Activated CD8-positive, alpha-beta memory T cell treated with anti-CD3 and anti-CD28 coated beads, Interleukin-2, amount 10 ng/mL, durations not matched to agents 7 days and 5 days (primary cell): ENCODE data around the gene IRAK1. TPM values are rescaled to one million over a fixed set of nuclear protein-coding genes. Genes with fewer than 3 reads are reported as not detected.
A peak's percentile ranks its signal among the peaks of the same experiment; 100 is the strongest.

ENCODE experiments used
- ATAC-seq: fragments of 150-1000 bp; cut with Tn5 transposase; one replicate; pipeline ENCODE4 v1.10.0; 2021; ENCODE audit warnings: moderate library complexity
- CTCF ChIA-PET: fragments of 350-600 bp; sonication (Branson Sonifier 250); formaldehyde crosslinking; loops from one replicate; lab custom pipeline; 2021; ENCODE audit warnings: antibody characterized with exemption; lab: Charles Lee
- DNase-seq: peaks from one replicate; pipeline ENCODE4 v3.0.0-alpha.2; 2020
- H3K27ac Mint-ChIP-seq: one replicate; pipeline ENCODE4 v1.8.0; 2021; ENCODE audit warnings: mild to moderate bottlenecking, mixed read lengths
- H3K27me3 Mint-ChIP-seq: one replicate; pipeline ENCODE4 v1.8.0; 2021; ENCODE audit warnings: mixed read lengths
- H3K36me3 Mint-ChIP-seq: one replicate; pipeline ENCODE4 v1.8.0; 2021; ENCODE audit warnings: mild to moderate bottlenecking, mixed read lengths
- H3K4me1 Mint-ChIP-seq: one replicate; pipeline ENCODE4 v1.8.0; 2021; ENCODE audit warnings: mixed read lengths
- H3K4me3 Mint-ChIP-seq: one replicate; pipeline ENCODE4 v1.8.0; 2021; ENCODE audit warnings: mild to moderate bottlenecking, moderate library complexity, mixed read lengths
- H3K9me3 Mint-ChIP-seq: one replicate; pipeline ENCODE4 v1.8.0; 2022; ENCODE audit warnings: low read depth, mixed read lengths
- total RNA-seq, 2 experiments: library from RNA; stranded (reverse); gene quantifications; one replicate each; pipeline ENCODE4 v1.2.3, GENCODE V29; 2021

IRAK1 gene
- total RNA-seq, 2 experiments from 2014 or later = 127 to 148 TPM

- Mint-ChIP-seq H3K4me3 (no peak overlapping the region), H3K27me3 (no peaks in the 10 kb centered on the region), H3K27ac (no peak overlapping the region), H3K36me3 (peaks cover 16% of the 10 kb centered on the region), H3K9me3 (no peaks in the 10 kb centered on the region), H3K4me1 (peaks cover 15% of the 10 kb centered on the region)
- CTCF ChIA-PET = interaction anchor here (1.5 kb wide), 1 partner anchor 20 kb away, joined by 4 read pairs; no protein-coding TSS in a partner anchor
- no peak for DNase-seq
- no peak for ATAC-seq
These were observed 14.1 kb upstream of the IRAK1 start for GRCh38 chrX:154033848-154034247.

- Mint-ChIP-seq H3K4me3 (no peak overlapping the region), H3K27me3 (no peaks in the 10 kb centered on the region), H3K27ac (no peak overlapping the region), H3K4me1 (peaks cover 13% of the 10 kb centered on the region), H3K9me3 (no peaks in the 10 kb centered on the region), H3K36me3 (peaks cover 17% of the 10 kb centered on the region)
- no peak for ATAC-seq
- CTCF ChIA-PET = interaction anchor here (1.5 kb wide), 1 partner anchor 19 kb away, joined by 4 read pairs; no protein-coding TSS in a partner anchor
- no peak for DNase-seq
These were observed 13.0 kb upstream of the IRAK1 start for GRCh38 chrX:154032653-154033052.

DNA sequence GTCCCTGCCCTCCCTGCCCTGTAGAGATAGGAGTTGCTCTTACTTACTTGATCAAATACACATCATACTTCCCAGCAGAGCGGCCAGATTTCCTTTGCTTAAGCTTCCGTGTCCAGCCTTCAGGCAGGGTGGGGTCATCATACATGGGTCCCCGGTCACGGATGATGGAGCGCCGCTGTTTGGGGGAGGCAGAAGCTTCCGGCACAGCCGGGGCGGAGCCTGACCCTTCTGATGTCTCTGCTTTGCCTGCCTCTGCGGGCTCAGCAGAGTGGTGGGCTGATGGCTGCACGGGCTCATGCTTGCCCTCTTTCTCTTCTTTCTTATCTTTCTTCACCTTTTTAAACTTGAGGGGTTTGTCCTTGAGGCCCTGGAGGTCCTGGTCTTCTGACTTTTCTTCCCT is 12.5 kb upstream of the IRAK1 start:
- no peak for DNase-seq
- H3K27me3 Mint-ChIP-seq = no peaks in the 10 kb centered on the region
- no peak for ATAC-seq
- peaks cover 17% of the 10 kb centered on the region for H3K36me3 Mint-ChIP-seq
- H3K9me3 Mint-ChIP-seq = no peaks in the 10 kb centered on the region
- no peak overlapping the region for H3K27ac Mint-ChIP-seq
- H3K4me1 Mint-ChIP-seq = peaks cover 11% of the 10 kb centered on the region
- H3K4me3 Mint-ChIP-seq = no peak overlapping the region
- CTCF ChIA-PET = no interaction called here

GRCh38 chrX:154030715-154031305 is 11.1 kb upstream of the IRAK1 start:
- Mint-ChIP-seq H3K27ac (no peak overlapping the region), H3K36me3 (peaks cover 15% of the 10 kb centered on the region), H3K27me3 (no peaks in the 10 kb centered on the region), H3K4me1 (peaks cover 6% of the 10 kb centered on the region), H3K9me3 (no peaks in the 10 kb centered on the region), H3K4me3 (no peak overlapping the region)
- CTCF ChIA-PET = interaction anchor here (1.6 kb wide), 1 partner anchor 17 kb away, joined by 3 read pairs; no protein-coding TSS in a partner anchor
- DNase-seq = no peak
- no peak for ATAC-seq

DNA sequence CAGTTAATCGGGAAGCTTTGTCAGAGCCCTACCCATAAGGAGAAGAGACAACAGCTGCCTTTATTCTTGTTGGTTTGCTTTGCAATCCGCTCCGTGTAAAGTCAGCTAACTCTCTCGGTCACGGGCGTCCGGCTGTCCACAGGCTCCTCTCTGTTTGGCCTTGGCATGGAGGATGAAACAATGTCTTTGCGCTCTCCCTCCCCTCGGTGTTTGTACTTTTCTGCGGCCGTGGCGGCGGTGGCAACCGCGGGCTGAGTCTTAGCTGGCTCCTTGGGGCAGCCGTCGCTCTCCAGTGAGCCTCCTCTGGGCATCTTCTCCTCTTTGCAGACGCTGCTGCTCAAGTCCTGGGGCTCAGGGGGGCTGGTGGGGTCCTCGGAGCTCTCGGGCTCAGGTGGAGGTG is 10.6 kb upstream of the IRAK1 start:
- DNase-seq = no peak
- no peak for ATAC-seq
- CTCF ChIA-PET = interaction anchor here (0.8 to 1.6 kb wide), 2 partner anchors 16 to 17 kb away, joined by 3 read pairs; no protein-coding TSS in a partner anchor

GRCh38 chrX:154029439-154029838 is 9.7 kb upstream of the IRAK1 start:
- peaks cover 15% of the 10 kb centered on the region for H3K36me3 Mint-ChIP-seq
- no peak for ATAC-seq
- no peaks in the 10 kb centered on the region for H3K27me3 Mint-ChIP-seq
- peaks cover 4% of the 10 kb centered on the region for H3K4me1 Mint-ChIP-seq
- H3K9me3 Mint-ChIP-seq = no peaks in the 10 kb centered on the region
- CTCF ChIA-PET = interaction anchor here (0.8 to 1.6 kb wide), 2 partner anchors 15 to 16 kb away, joined by 3 read pairs; no protein-coding TSS in a partner anchor
- no peak for DNase-seq
- H3K4me3 Mint-ChIP-seq = no peak overlapping the region
- no peak overlapping the region for H3K27ac Mint-ChIP-seq

More for the DNA sequence above, 10.6 kb upstream of the IRAK1 start:
- Mint-ChIP-seq H3K4me1 (peaks cover 6% of the 10 kb centered on the region), H3K36me3 (peaks cover 15% of the 10 kb centered on the region), H3K4me3 (no peak overlapping the region), H3K9me3 (no peaks in the 10 kb centered on the region), H3K27me3 (no peaks in the 10 kb centered on the region), H3K27ac (no peak overlapping the region)

GRCh38 chrX:154028502-154029184 is 8.9 kb upstream of the IRAK1 start:
- peaks cover 14% of the 10 kb centered on the region for H3K36me3 Mint-ChIP-seq
- H3K4me1 Mint-ChIP-seq = peaks cover 4% of the 10 kb centered on the region
- H3K27me3 Mint-ChIP-seq = no peaks in the 10 kb centered on the region
- no peak overlapping the region for H3K27ac Mint-ChIP-seq
- CTCF ChIA-PET = no interaction called here
- no peak overlapping the region for H3K4me3 Mint-ChIP-seq
- ATAC-seq (no peak), DNase-seq (no peak)
- no peaks in the 10 kb centered on the region for H3K9me3 Mint-ChIP-seq

DNA sequence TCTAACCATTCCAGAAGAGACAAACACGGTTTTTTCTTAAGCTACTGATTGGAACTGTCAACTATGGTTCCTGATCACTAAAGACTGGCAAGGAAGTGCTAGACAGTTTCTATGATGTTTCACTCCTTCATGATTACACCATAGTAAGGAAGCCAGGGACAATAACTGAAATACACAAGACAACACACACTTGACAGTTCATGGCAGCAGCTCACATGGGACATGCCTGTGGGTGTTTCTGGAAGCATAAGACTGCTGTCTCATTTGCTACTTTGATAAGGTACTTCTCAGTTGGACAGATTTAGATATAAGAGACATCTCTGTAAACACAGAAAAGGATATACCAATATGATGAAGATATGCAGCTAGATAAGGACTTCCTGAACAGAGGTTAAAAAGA is 8.3 kb upstream of the IRAK1 start:
- no peak for DNase-seq
- no peaks in the 10 kb centered on the region for H3K27me3 Mint-ChIP-seq
- ATAC-seq = no peak
- H3K36me3 Mint-ChIP-seq = peaks cover 13% of the 10 kb centered on the region
- H3K4me1 Mint-ChIP-seq = peaks cover 4% of the 10 kb centered on the region
- H3K27ac Mint-ChIP-seq = no peak overlapping the region
- H3K4me3 Mint-ChIP-seq = no peak overlapping the region
- H3K9me3 Mint-ChIP-seq = no peaks in the 10 kb centered on the region
- CTCF ChIA-PET = no interaction called here

- ATAC-seq = no peak
- no peaks in the 10 kb centered on the region for H3K27me3 Mint-ChIP-seq
- CTCF ChIA-PET = no interaction called here
- DNase-seq = no peak
- no peak overlapping the region for H3K4me3 Mint-ChIP-seq
- H3K36me3 Mint-ChIP-seq = peaks cover 10% of the 10 kb centered on the region
- H3K27ac Mint-ChIP-seq = no peak overlapping the region
- H3K9me3 Mint-ChIP-seq = no peaks in the 10 kb centered on the region
- peaks cover 4% of the 10 kb centered on the region for H3K4me1 Mint-ChIP-seq
These were observed 7.3 kb upstream of the IRAK1 start for GRCh38 chrX:154027022-154027402.

DNA sequence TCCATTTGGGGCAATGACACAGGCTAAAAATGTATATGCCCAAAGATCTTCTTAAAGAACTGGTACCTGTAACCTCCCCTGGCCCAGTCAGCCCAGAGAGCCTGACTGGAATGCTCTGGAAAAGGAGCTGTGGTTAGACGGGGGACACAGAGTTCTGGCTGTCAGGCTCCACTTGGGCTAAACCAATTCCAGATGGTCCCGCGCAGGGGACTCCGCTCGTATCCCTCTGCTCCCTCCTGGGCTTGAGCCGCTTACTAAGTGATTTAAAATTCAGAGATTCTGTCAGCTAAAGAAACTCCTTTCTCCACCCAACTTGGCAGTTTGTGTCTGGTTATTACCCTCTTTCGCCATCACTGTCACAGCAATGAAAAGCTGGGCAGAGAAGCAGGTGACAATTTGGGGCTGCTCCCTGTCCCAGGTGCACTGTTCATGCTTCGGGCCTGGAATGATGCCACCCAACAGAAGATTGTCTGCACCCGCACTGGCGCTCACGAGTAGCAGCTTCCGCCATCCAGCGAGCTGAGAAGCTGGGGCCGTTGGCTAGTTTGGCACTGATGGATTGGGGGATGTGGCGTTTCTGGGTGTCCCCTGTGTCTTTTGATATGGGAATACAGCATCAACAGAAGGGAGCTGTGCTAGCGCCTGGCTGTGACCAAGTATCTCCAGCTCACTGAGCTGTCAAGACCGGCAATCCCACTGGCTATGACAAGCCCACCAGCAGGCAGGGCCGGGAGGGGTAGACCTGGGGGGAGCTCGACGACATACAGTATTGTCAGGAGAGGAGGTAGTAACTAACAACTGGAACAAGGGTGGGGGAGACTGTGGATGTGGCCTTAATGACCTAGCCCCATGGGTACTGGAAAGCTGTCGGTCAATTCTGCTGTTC is 6.7 kb upstream of the IRAK1 start:
- H3K9me3 Mint-ChIP-seq = no peaks in the 10 kb centered on the region
- no peak overlapping the region for H3K27ac Mint-ChIP-seq
- no peaks in the 10 kb centered on the region for H3K27me3 Mint-ChIP-seq
- no peak for DNase-seq
- CTCF ChIA-PET = no interaction called here
- H3K4me1 Mint-ChIP-seq = peaks cover 5% of the 10 kb centered on the region
- ATAC-seq = no peak
- H3K36me3 Mint-ChIP-seq = peaks cover 7% of the 10 kb centered on the region
- no peak overlapping the region for H3K4me3 Mint-ChIP-seq

DNA sequence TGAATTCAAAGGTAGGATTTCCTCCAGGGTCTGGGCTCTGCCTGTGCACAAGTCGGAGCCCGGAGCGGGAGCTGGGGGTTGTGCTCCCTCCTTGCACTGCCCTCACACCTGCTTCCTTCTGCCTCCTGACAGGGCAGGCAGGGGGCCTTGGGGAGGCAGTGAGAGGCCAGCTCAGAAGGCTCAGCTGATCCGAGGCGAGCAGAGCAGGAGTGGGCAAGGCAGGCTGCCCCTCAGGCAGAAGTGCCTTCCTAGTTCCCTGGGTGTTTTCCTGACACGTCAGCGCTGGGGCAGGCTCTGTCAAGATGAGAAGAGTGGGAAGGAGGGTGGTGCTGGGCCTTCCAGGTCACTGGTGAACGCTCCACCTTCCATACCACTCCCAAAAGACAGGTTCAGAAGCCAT is 5.5 kb upstream of the IRAK1 start:
- Mint-ChIP-seq H3K9me3 (no peaks in the 10 kb centered on the region), H3K27ac (no peak overlapping the region), H3K27me3 (no peaks in the 10 kb centered on the region), H3K4me1 (peaks cover 15% of the 10 kb centered on the region), H3K36me3 (peaks cover 5% of the 10 kb centered on the region), H3K4me3 (no peak overlapping the region)
- CTCF ChIA-PET = no interaction called here
- ATAC-seq = no peak
- no peak for DNase-seq

- no peak overlapping the region for H3K4me3 Mint-ChIP-seq
- DNase-seq = no peak
- H3K9me3 Mint-ChIP-seq = no peaks in the 10 kb centered on the region
- CTCF ChIA-PET = no interaction called here
- H3K27ac Mint-ChIP-seq = no peak overlapping the region
- H3K4me1 Mint-ChIP-seq = peaks cover 12% of the 10 kb centered on the region
- H3K36me3 Mint-ChIP-seq = peaks cover 5% of the 10 kb centered on the region
- no peak for ATAC-seq
- no peaks in the 10 kb centered on the region for H3K27me3 Mint-ChIP-seq
These were observed 4.6 kb upstream of the IRAK1 start for GRCh38 chrX:154024271-154024670.

DNA sequence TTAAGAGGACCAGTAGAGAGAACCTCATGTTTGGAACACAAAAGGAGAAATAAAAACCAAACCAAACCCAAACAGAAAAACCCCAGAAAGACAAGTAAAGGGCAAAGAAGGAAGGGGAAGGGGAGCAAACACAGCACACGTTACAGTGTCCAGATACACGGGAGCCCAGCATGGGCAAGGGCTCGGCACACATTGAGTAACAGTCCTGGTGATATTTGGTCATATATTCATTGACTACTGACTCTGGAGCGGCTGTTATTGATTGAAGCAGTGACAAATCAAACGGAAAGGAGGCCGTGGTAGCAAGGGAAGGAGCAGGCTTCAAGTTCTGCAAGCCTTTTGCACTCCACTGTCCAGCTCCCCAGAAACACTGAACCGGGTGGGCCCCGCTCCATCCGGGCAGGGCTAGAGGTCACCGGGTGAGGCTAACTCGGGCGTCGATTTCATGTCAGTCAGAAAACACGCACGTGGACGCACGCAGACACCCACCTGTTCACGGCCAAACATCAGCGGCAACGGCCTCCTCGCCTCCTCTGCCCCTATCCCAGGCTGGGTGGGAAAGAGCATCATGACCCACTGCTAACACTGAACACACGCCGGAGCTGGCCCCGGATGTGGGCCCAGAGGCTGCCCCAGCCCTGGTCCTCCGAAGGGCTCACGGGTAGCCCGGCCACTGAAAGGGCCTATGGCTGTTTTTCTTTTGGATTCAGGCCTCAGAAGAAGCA is 3.7 kb upstream of the IRAK1 start:
- no peak for DNase-seq
- no peaks in the 10 kb centered on the region for H3K27me3 Mint-ChIP-seq
- CTCF ChIA-PET = no interaction called here
- H3K4me3 Mint-ChIP-seq = no peak overlapping the region
- no peaks in the 10 kb centered on the region for H3K9me3 Mint-ChIP-seq
- H3K36me3 Mint-ChIP-seq = peaks cover 7% of the 10 kb centered on the region
- no peak for ATAC-seq
- peak overlapping the region; percentile 58 for H3K27ac Mint-ChIP-seq
- peaks cover 13% of the 10 kb centered on the region for H3K4me1 Mint-ChIP-seq
